ENCODE data around the gene CCR1. TPM values are rescaled to one million over a fixed set of nuclear protein-coding genes. Genes with fewer than 3 reads are reported as not detected.

The CCR1 gene
- total RNA-seq, 1 experiment from 2014 or later, result 0.28 TPM

GRCh38 chr3:46235425-46235824 lies 27.3 kb upstream of the CCR1 start:
- H3K4me1 ChIP-seq (replicated peaks; ENCODE audit: insufficient read depth), result peaks cover 11% of the 10 kb centered on the region
- H3K4me2 ChIP-seq, result no peak overlapping the region
- no peaks in the 10 kb centered on the region for H3K9me2 ChIP-seq (ENCODE audit: insufficient read depth)
- H4K20me1 ChIP-seq (ENCODE audit: insufficient read depth), result no peaks in the 10 kb centered on the region
- H3K4me3 ChIP-seq, result no peak overlapping the region
- intact Hi-C loops (cut with micrococcal nuclease; ENCODE audit: unreplicated experiment), result no loop called here
- TF ChIP-seq CTCF (conservative IDR thresholded peaks at IDR 0.05) (no peak), EZH2 (IDR thresholded peaks at IDR 0.05; ENCODE audit: low read depth) (no peak)
- no peaks in the 10 kb centered on the region for H3K36me3 ChIP-seq (ENCODE audit: low read depth)
- DNase-seq, result no peak
- H3K9me3 ChIP-seq (ENCODE audit: insufficient read depth, low read depth), result no peaks in the 10 kb centered on the region
- no peaks in the 10 kb centered on the region for H3K79me2 ChIP-seq (ENCODE audit: low read depth)
- peaks cover 9% of the 10 kb centered on the region; the same call in 1 of the 2 replicates for H3F3A ChIP-seq (ENCODE audit: insufficient read depth, low read depth)
- H3K27ac ChIP-seq, result no peak overlapping the region
- H3K27me3 ChIP-seq (ENCODE audit: insufficient read depth, low read depth), result no peaks in the 10 kb centered on the region
- ChIA-PET POLR2A (ENCODE audit: unreplicated experiment) (no interaction called here), CTCF (no interaction called here)
- no peak overlapping the region for H2AFZ ChIP-seq
- no TSS peak for BruUV-seq (replicated peaks)

GRCh38 chr3:46233194-46233593 lies 25.1 kb upstream of the CCR1 start:
- no peak for DNase-seq
- no TSS peak for BruUV-seq (replicated peaks)
- CTCF ChIA-PET, result interaction anchor here (0.6 kb wide), 1 partner anchor 9 kb away, joined by 3 read pairs; the partner anchor contains the start of gene CCR3

GRCh38 chr3:46231323-46231722 lies 23.2 kb upstream of the CCR1 start:
- peaks cover 7% of the 10 kb centered on the region; the same call in 1 of the 2 replicates for H3F3A ChIP-seq (ENCODE audit: insufficient read depth, low read depth)
- no peak overlapping the region for H2AFZ ChIP-seq
- H3K4me2 ChIP-seq, result no peak overlapping the region
- H4K20me1 ChIP-seq (ENCODE audit: insufficient read depth), result no peaks in the 10 kb centered on the region
- H3K27me3 ChIP-seq (ENCODE audit: insufficient read depth, low read depth), result no peaks in the 10 kb centered on the region
- DNase-seq, result no peak
- POLR2A ChIA-PET (ENCODE audit: unreplicated experiment), result no interaction called here
- intact Hi-C loops (cut with micrococcal nuclease; ENCODE audit: unreplicated experiment), result no loop called here
- no peaks in the 10 kb centered on the region for H3K79me2 ChIP-seq (ENCODE audit: low read depth)
- H3K4me1 ChIP-seq (replicated peaks; ENCODE audit: insufficient read depth), result peaks cover 8% of the 10 kb centered on the region
- no peak for TF ChIP-seq CTCF (conservative IDR thresholded peaks at IDR 0.05)
- TF ChIP-seq EZH2 (IDR thresholded peaks at IDR 0.05; ENCODE audit: low read depth), result no peak
- no peak overlapping the region for H3K4me3 ChIP-seq
- no peaks in the 10 kb centered on the region for H3K9me3 ChIP-seq (ENCODE audit: insufficient read depth, low read depth)
- no TSS peak for BruUV-seq (replicated peaks)
- no peaks in the 10 kb centered on the region for H3K9me2 ChIP-seq (ENCODE audit: insufficient read depth)
- CTCF ChIA-PET, result no interaction called here
- H3K27ac ChIP-seq, result no peak overlapping the region
- H3K36me3 ChIP-seq (ENCODE audit: low read depth), result no peaks in the 10 kb centered on the region

More at GRCh38 chr3:46233194-46233593, 25.1 kb upstream of the CCR1 start:
- Histone ChIP-seq H3K9me2 (ENCODE audit: insufficient read depth) (no peaks in the 10 kb centered on the region), H4K20me1 (ENCODE audit: insufficient read depth) (no peaks in the 10 kb centered on the region), H3K27me3 (ENCODE audit: insufficient read depth, low read depth) (no peaks in the 10 kb centered on the region), H2AFZ (no peak overlapping the region), H3K4me1 (replicated peaks; ENCODE audit: insufficient read depth) (peaks cover 8% of the 10 kb centered on the region; the same call in 1 of the 2 replicates), H3K36me3 (ENCODE audit: low read depth) (no peaks in the 10 kb centered on the region), H3F3A (ENCODE audit: insufficient read depth, low read depth) (no peaks in the 10 kb centered on the region; the same call in 1 of the 2 replicates), H3K27ac (no peak overlapping the region), H3K79me2 (ENCODE audit: low read depth) (no peaks in the 10 kb centered on the region), H3K9me3 (ENCODE audit: insufficient read depth, low read depth) (no peaks in the 10 kb centered on the region), H3K4me3 (no peak overlapping the region), H3K4me2 (no peak overlapping the region)
- no peak for TF ChIP-seq CTCF (conservative IDR thresholded peaks at IDR 0.05)
- TF ChIP-seq EZH2 (IDR thresholded peaks at IDR 0.05; ENCODE audit: low read depth), result no peak
- intact Hi-C loops (cut with micrococcal nuclease; ENCODE audit: unreplicated experiment), result no loop called here
- POLR2A ChIA-PET (ENCODE audit: unreplicated experiment), result interaction anchor here (0.7 kb wide), 1 partner anchor 20 kb away, joined by 5 read pairs; no protein-coding TSS in a partner anchor
